B cell (primary cell): ENCODE measurements around the gene FBXO30. TPM values are rescaled to one million over a fixed set of nuclear protein-coding genes. Genes with fewer than 3 reads are reported as not detected.

ENCODE experiments used
- ATAC-seq: fragments of 200-7000 bp; cut with Tn5 transposase; one replicate; pipeline ENCODE4 v1.10.0; 2021; ENCODE audit warnings: low read depth, mild to moderate bottlenecking, moderate number of reproducible peaks, moderate library complexity
- CTCF ChIA-PET: fragments of 350-600 bp; sonication (Branson Sonifier 250); formaldehyde crosslinking; loops from one replicate; lab custom pipeline; 2021; ENCODE audit warnings: antibody characterized with exemption, inconsistent platforms; lab: Charles Lee
- POLR2A ChIA-PET: fragments of 350-600 bp; sonication (Branson Sonifier 250); formaldehyde crosslinking; loops from one replicate; lab custom pipeline; 2021; ENCODE audit warnings: antibody characterized with exemption; lab: Charles Lee
- DNase-seq: peaks from one replicate; pipeline ENCODE4 v3.0.0; 2013
- H2AFZ ChIP-seq: 2 replicates; pipeline ENCODE4 v1.6.1; 2012; ENCODE audit warnings: mild to moderate bottlenecking, low read depth, low read length; ENCODE audit not compliant: insufficient read depth, poor library complexity, severe bottlenecking
- H3K27ac ChIP-seq, 2 donors: 1 replicate in 1 of 2; 2 replicates in 1 of 2; pipeline ENCODE4 v1.5.1; 2012 to 2013; ENCODE audit warnings: low read length in 2 of 2, mild to moderate bottlenecking in 2 of 2, moderate library complexity in 1 of 2
- H3K27me3 ChIP-seq, 4 experiments: fragments of 200-600 bp in 1 of 4; sonication (generic) in 1 of 4; replicated peaks in 1 of 4; 1 replicate in 2 of 4; 2 replicates in 2 of 4; pipeline versions ENCODE4 v1.6.1 to v1.7.0; 2013 to 2016; ENCODE audit warnings: low read length in 3 of 4, mild to moderate bottlenecking in 2 of 4, mixed read lengths in 1 of 4, moderate library complexity in 1 of 4; ENCODE audit not compliant: insufficient read depth in 4 of 4, control insufficient read depth in 3 of 4; ENCODE audit errors: control extremely low read depth in 1 of 4
- H3K36me3 ChIP-seq, 2 experiments: replicated peaks in 1 of 2; 1 replicate in 1 of 2; 2 replicates in 1 of 2; pipeline versions ENCODE4 v1.6.1 to v1.7.1; 2013; ENCODE audit warnings: low read length in 1 of 2; ENCODE audit not compliant: insufficient read depth in 2 of 2, control insufficient read depth in 1 of 2; ENCODE audit errors: control extremely low read depth in 1 of 2, extremely low read depth in 1 of 2
- H3K4me1 ChIP-seq, 2 donors: fragments of 200-600 bp in 1 of 2; sonication (generic) in 1 of 2; 1 replicate in 1 of 2; 2 replicates in 1 of 2; pipeline versions ENCODE4 v1.5.1 to v1.6.1; 2013 to 2017; ENCODE audit warnings: low read length in 2 of 2; ENCODE audit not compliant: control insufficient read depth in 2 of 2, insufficient read depth in 2 of 2
- H3K4me2 ChIP-seq: replicated peaks from 2 replicates; pipeline ENCODE3; 2012; ENCODE audit warnings: mild to moderate bottlenecking, low read depth, low read length; ENCODE audit not compliant: poor library complexity, severe bottlenecking
- H3K4me3 ChIP-seq, 5 experiments: fragments of 200-600 bp in 1 of 5; sonication (generic) in 1 of 5; 1 replicate in 3 of 5; 2 replicates in 2 of 5; pipeline versions ENCODE4 v1.5.1 to v1.7.0; 2011 to 2016; ENCODE audit warnings: low read length in 4 of 5, mild to moderate bottlenecking in 4 of 5, low read depth in 2 of 5, control low read depth in 1 of 5, moderate library complexity in 1 of 5; ENCODE audit not compliant: insufficient read depth in 1 of 5; ENCODE audit errors: control extremely low read depth in 1 of 5, extremely low read depth in 1 of 5
- H3K79me2 ChIP-seq: fragments of 200-600 bp; sonication (generic); one replicate; pipeline ENCODE4 v1.6.0; 2016; ENCODE audit warnings: low read length; ENCODE audit not compliant: control insufficient read depth, insufficient read depth
- H3K9ac ChIP-seq: fragments of 200-600 bp; sonication (generic); 2 replicates; pipeline ENCODE4 v1.6.1; 2017; ENCODE audit warnings: mild to moderate bottlenecking, low read length, moderate library complexity
- H3K9me3 ChIP-seq, 3 donors: one replicate each; pipeline versions ENCODE4 v1.6.1 to v1.7.1; 2013; ENCODE audit warnings: low read length in 2 of 3; ENCODE audit not compliant: control insufficient read depth in 2 of 3, insufficient read depth in 1 of 3; ENCODE audit errors: control extremely low read depth in 1 of 3
- H4K20me1 ChIP-seq: 2 replicates; pipeline ENCODE4 v1.6.0; 2012; ENCODE audit warnings: mild to moderate bottlenecking, low read length; ENCODE audit not compliant: insufficient read depth, control insufficient read depth, poor library complexity, severe bottlenecking
- H3K27ac Mint-ChIP-seq: one replicate; pipeline ENCODE4 v1.8.0; 2021; ENCODE audit warnings: mixed read lengths
- H3K27me3 Mint-ChIP-seq: one replicate; pipeline ENCODE4 v1.8.0; 2021; ENCODE audit warnings: mixed read lengths
- H3K4me1 Mint-ChIP-seq: one replicate; pipeline ENCODE4 v1.8.0; 2021; ENCODE audit warnings: mixed read lengths
- H3K4me3 Mint-ChIP-seq: one replicate; pipeline ENCODE4 v1.8.0; 2021; ENCODE audit warnings: mixed read lengths
- H3K9me3 Mint-ChIP-seq: one replicate; pipeline ENCODE4 v1.8.0; 2022; ENCODE audit warnings: mixed read lengths; ENCODE audit not compliant: insufficient read depth
- CTCF ChIP-seq: fragments of 200-600 bp; IDR thresholded peaks from one replicate; pipeline ENCODE4 v1.8.0; 2022; ENCODE audit warnings: antibody characterized with exemption, mild to moderate bottlenecking
- EZH2 ChIP-seq: IDR thresholded peaks from 2 replicates; pipeline ENCODE4 v1.6.1; 2012; ENCODE audit warnings: borderline replicate concordance, low read depth, mild to moderate bottlenecking, moderate library complexity, low read length; ENCODE audit not compliant: insufficient read depth, poor library complexity, severe bottlenecking
- intact Hi-C: fragments of 100-400 bp; cut with micrococcal nuclease; formaldehyde crosslinking; loops from one replicate; pipeline ENCODE4 v1.10.0; 2022
- polyA plus RNA-seq: library from polyadenylated mRNA; depleted of rRNA; stranded (reverse); fragments of >200 nt; gene quantifications from 2 replicates; pipeline ENCODE4 v1.2.3, GENCODE V29; 2012
- total RNA-seq, 2 donors: library from RNA; stranded (reverse); fragments of 120-200 nt in 1 of 2; gene quantifications; 1 replicate in 1 of 2; 2 replicates in 1 of 2; pipeline versions ENCODE4 v1.2.3 to v1.2.4, GENCODE V29; 2013 to 2022

Gene FBXO30
- total and polyA plus RNA-seq, 2 donors (not counting 1 experiment from before 2014, with no cell fraction given), result 0.85 to 9.7 TPM

- H3K9ac ChIP-seq, result no peak overlapping the region
- H3K36me3 ChIP-seq, result no peaks in the 10 kb centered on the region
- H3K4me3 ChIP-seq, result no peak overlapping the region
- H3K27ac Mint-ChIP-seq, result no peak overlapping the region
- no peaks in the 10 kb centered on the region for H3K9me3 Mint-ChIP-seq
- no peaks in the 10 kb centered on the region for H4K20me1 ChIP-seq
- no peaks in the 10 kb centered on the region for H3K27me3 Mint-ChIP-seq
- ATAC-seq, result no peak
- H3K27me3 ChIP-seq, result no peaks in the 10 kb centered on the region
- intact Hi-C loops, result loop anchor here (5.0 kb wide), 1 partner anchor 124 kb away; no protein-coding TSS in a partner anchor
- H3K4me1 ChIP-seq, result no peaks in the 10 kb centered on the region
- POLR2A ChIA-PET, result no interaction called here
- CTCF ChIA-PET, result no interaction called here
- H3K9me3 ChIP-seq, result no peaks in the 10 kb centered on the region
- H2AFZ ChIP-seq, result no peak overlapping the region
- no peaks in the 10 kb centered on the region for H3K79me2 ChIP-seq
- no peaks in the 10 kb centered on the region for H3K4me1 Mint-ChIP-seq
- no peak overlapping the region for H3K4me2 ChIP-seq
- H3K4me3 Mint-ChIP-seq, result no peak overlapping the region
- no peak for TF ChIP-seq EZH2
- TF ChIP-seq CTCF, result no peak
- no peak overlapping the region for H3K27ac ChIP-seq
- no peak for DNase-seq
Measured at GRCh38 chr6:145763742-145764141, 50.9 kb downstream of the FBXO30 start.

GRCh38 chr6:145761584-145761983, 53.0 kb downstream of the FBXO30 start:
- intact Hi-C loops, result loop anchor here (5.0 kb wide), 1 partner anchor 126 kb away; no protein-coding TSS in a partner anchor
- Histone ChIP-seq H4K20me1 (no peaks in the 10 kb centered on the region), H3K27ac (no peak overlapping the region), H3K4me3 (no peak overlapping the region), H3K79me2 (no peaks in the 10 kb centered on the region), H3K9ac (no peak overlapping the region), H3K9me3 (no peaks in the 10 kb centered on the region), H3K4me2 (no peak overlapping the region), H3K36me3 (no peaks in the 10 kb centered on the region), H3K4me1 (no peaks in the 10 kb centered on the region), H3K27me3 (no peaks in the 10 kb centered on the region), H2AFZ (no peak overlapping the region)
- peak; percentile 31 for DNase-seq
- ChIA-PET CTCF (interaction anchor here (0.8 to 1.2 kb wide), 3 partner anchors 126 to 132 kb away, joined by 3 to 5 read pairs (median 3); no protein-coding TSS in a partner anchor), POLR2A (no interaction called here)
- no peaks in the 10 kb centered on the region for H3K9me3 Mint-ChIP-seq
- H3K27ac Mint-ChIP-seq, result no peak overlapping the region
- ATAC-seq, result peak; percentile 36
- no peaks in the 10 kb centered on the region for H3K27me3 Mint-ChIP-seq
- H3K4me1 Mint-ChIP-seq, result no peaks in the 10 kb centered on the region
- H3K4me3 Mint-ChIP-seq, result no peak overlapping the region
- TF ChIP-seq EZH2 (no peak), CTCF (no peak)
